ENCODE data around the gene SPINK9.
A peak's percentile ranks its signal among the peaks of the same experiment; 100 is the strongest.

The SPINK9 gene, protein sequence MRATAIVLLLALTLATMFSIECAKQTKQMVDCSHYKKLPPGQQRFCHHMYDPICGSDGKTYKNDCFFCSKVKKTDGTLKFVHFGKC

GRCh38 chr5:148335259-148335658 lies at the start of gene SPINK9:
Gene SPINK9 (plus strand): TSS chr5:148335559. CDS start chr5:148335614, 55 bp downstream.
- no peak for DNase-seq (ENCODE audit: low read depth in 2 of 2)

- DNase-seq (ENCODE audit: low read depth in 2 of 2), result no peak
These were observed 44.8 kb upstream of the SPINK9 start for GRCh38 chr5:148290271-148291195.

DNA sequence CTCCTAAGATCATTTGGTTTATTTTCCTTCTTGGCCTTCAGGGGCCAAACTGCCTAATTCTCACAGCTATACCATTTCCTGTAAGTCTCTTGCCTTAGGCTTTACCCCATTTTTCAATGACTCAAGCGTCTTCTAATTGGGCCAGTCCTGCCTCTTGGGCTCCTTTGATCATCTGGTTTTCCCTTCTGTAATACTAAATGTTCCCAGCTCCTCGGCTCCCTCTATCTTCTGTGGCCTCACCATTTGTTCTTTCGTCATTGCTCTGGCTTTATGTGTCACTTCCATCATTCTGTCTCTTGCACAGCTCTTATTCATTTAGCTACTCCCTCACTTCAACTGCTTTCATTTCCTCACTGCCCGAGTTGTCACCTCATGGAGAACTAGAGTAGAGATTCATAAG lies 37.6 kb upstream of the SPINK9 start:
- no peak for DNase-seq (ENCODE audit: low read depth in 2 of 2)

DNA sequence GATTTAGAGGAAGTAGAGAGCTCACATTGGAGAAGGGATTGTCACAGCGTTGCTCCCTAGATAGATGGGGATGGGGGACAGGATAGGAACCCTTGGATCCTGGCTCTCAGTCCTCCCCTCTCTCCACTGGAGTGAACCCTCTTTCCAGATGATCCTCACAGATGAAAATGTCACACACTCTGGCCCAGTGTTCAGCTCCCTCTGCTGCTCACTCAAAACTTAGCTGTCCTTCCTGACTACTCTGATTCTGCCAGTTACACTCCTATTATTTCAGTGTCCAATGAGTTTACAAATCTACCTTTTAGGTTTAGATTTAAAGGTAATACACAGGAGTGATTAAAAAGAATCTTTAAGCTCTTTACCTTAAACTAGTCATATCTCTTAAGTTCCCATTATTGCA lies 28.9 kb upstream of the SPINK9 start:
- DNase-seq (ENCODE audit: low read depth in 2 of 2), result no peak

DNA sequence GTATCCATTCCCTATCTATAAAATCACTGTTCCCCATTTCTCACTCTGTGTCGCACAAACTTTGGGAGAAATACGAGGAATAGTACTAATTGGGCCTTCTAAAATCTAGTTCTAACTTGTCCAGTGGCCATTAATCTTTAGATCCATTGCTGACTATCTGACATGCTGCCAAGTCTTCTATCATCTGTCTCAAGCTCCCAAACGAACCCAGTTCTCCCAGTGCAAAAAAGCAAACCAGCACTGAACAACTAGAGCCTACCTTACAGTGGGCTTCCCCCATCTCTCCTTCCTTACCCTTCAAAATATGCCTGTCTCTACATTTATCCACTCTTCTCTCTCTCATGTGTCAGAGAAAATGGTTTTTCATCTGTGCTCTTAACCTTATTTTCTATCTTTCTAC lies 26.3 kb upstream of the SPINK9 start:
- no peak for DNase-seq (ENCODE audit: low read depth in 2 of 2)

- DNase-seq (ENCODE audit: low read depth in 2 of 2), result no peak
These were observed 25.6 kb upstream of the SPINK9 start for GRCh38 chr5:148309746-148310145.

DNA sequence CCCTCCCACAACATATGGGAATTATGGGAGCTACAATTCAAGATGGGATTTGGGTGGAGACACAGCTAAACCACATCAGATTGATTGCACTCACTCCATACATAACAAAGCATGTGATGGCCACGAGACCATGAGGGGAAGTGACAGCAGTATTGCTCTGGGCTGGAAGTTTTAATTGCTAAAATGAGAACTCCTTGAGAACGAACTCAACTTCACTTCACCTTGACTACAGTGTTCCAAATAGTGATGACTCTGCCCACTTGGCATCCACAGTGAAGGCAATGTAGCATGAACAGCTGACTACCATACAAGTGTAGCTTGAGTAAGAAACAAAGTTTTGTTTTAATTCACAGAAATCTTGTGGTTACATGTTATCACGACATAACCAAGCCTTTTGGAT lies 23.9 kb upstream of the SPINK9 start:
- DNase-seq (ENCODE audit: low read depth in 2 of 2), result no peak

- DNase-seq (ENCODE audit: low read depth in 2 of 2), result no peak
These were observed 23.2 kb upstream of the SPINK9 start, which contains the start of gene SPINK7 for GRCh38 chr5:148312153-148312552. Gene SPINK7 (plus strand): TSS chr5:148312423. CDS start chr5:148312484, 61 bp downstream.

- DNase-seq (ENCODE audit: low read depth in 2 of 2), result no peak
These were observed 21.2 kb upstream of the SPINK9 start for GRCh38 chr5:148314187-148314586.

DNA sequence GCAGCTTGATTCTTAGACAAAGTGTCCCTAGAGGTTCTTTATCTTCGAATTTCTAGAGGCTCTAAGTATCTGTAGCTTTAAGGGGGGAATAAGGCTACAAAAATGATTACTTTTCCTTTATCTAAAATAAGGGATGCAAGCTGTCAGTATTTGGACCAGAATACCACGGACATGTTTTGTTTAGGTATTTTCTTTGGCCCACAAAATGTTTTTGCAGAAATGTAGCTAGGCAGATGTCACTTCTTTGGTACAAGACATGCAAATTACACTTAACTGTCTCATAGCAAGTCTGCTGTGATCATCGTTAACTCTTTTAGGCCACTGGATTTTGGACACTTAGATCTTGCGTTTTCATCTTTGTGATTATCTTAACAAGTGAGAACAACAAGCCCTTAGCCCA lies 20.6 kb upstream of the SPINK9 start:
- no peak for DNase-seq (ENCODE audit: low read depth in 2 of 2)

DNA sequence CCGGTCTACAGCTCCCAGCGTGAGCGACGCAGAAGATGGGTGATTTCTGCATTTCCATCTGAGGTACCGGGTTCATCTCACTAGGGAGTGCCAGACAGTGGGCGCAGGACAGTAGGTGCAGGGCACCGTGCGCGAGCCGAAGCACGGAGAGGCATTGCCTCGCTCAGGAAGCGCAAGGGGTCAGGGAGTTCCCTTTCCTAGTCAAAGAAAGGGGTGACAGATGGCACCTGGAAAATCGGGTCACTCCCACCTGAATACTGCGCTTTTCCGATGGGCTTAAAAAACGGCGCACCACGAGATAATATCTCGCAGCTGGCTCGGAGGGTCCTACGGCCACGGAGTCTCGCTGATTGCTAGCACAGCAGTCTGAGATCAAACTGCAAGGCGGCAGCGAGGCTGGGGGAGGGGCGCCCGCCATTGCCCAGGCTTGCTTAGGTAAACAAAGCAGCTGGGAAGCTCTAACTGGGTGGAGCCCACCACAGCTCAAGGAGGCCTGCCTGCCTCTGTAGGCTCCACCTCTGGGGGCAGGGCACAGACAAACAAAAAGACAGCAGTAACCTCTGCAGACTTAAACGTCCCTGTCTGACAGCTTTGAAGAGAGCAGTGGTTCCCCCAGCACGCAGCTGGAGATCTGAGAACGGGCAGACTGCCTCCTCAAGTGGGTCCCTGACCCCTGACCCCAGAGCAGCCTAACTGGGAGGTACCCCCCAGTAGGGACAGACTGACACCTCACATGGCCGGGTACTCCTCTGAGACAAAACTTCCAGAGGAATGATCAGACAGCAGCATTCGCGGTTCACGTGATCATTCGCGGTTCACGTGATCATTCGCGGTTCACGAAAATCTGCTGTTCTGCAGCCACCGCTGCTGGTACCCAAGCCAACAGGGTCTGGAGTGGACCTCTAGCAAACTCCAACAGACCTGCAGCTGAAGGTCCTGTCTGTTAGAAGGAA lies 15.1 kb upstream of the SPINK9 start:
- DNase-seq (ENCODE audit: low read depth in 2 of 2), result peak in 1 of 2 donors; percentile 5

- no peak for DNase-seq (ENCODE audit: low read depth in 2 of 2)
These were observed 2.0 kb upstream of the SPINK9 start for GRCh38 chr5:148333262-148333849.

- no peak for DNase-seq (ENCODE audit: low read depth in 2 of 2)
These were observed 1.5 kb downstream of the SPINK9 start for GRCh38 chr5:148336704-148337435.

GRCh38 chr5:148342371-148343045 lies 7.1 kb downstream of the SPINK9 start:
- no peak for DNase-seq (ENCODE audit: low read depth in 2 of 2)

GRCh38 chr5:148343046-148343407 lies 7.7 kb downstream of the SPINK9 start:
- no peak for DNase-seq (ENCODE audit: low read depth in 2 of 2)

DNA sequence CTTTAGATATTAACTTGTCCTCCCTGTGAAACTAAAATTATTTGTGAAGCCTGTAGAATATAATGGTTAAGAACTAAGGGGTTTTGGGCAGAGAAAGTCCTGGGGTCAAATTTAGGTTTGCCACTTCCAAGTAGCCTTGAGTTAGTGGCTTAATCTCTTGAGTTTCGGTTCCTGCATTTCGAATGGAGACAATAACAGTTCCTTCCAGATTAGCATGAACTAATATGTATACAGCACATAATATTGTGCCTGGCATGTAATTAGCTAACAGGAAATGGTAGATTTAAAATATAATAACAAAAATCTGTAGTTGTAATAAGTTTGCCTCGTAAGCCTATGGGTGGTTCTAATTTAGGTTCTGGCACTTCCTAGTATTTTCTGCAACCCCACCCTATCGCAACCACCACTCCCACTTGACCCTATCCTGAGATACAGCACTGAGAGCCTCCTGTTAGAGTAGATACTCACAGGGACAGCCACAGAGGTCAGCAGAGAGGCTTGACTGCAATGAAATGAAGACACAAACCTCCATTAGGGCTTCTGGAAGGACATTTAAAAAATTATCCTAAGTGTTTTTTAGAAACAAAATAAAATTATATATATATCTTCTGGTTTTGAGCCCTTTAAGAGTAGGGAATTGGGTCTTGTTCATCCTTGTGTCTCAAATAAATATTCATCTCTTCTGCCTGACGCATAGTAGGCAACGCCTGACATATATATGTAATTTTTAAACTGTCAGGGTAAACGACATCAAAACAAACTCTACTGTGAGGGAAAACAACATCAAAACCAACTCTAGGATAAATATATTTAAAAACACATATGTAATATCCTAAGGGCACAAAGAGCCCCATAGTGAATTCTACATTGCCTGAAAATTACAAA lies 8.5 kb downstream of the SPINK9 start:
- DNase-seq (ENCODE audit: low read depth in 2 of 2), result no peak

- no peak for DNase-seq (ENCODE audit: low read depth in 2 of 2)
These were observed 12.3 kb downstream of the SPINK9 start for GRCh38 chr5:148347706-148348105.

DNA sequence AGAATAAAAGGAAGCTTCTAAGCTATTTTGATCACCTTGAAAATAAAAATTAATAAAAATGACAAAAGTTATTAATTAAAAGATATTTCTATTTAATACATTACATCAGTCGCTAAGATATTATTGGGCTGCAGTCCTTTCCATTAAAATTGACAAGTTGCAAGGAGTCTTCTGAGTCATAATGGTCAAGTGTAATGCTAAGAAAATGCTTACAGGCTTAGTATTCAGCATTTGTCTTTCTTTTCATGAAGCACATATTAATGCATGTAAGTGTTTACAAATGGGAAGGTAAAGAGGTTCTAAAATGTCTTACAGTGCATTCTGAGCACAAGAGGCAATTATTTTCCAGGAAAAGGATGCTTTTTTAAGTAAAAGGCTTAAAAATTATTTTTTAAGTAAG lies 17.3 kb downstream of the SPINK9 start:
- DNase-seq (ENCODE audit: low read depth in 2 of 2), result no peak

DNA sequence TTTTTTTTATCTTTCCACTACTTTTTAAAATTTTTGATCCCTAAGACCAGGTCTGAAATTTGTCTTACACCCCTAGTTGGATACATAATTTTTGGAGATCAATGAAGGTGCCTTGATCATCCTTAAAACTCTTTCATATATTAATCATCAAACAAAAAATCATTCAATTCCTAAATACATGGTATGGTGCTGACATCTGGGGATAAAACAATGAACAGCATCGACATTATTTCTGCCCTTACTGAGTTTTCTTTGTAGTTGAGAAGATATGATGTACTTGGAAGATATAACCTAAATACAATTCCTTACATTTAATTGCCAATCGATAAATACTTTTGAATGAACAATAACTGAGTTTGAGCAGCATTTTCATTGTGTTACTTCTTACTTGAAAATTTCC lies 18.3 kb downstream of the SPINK9 start:
- DNase-seq (ENCODE audit: low read depth in 2 of 2), result no peak

DNA sequence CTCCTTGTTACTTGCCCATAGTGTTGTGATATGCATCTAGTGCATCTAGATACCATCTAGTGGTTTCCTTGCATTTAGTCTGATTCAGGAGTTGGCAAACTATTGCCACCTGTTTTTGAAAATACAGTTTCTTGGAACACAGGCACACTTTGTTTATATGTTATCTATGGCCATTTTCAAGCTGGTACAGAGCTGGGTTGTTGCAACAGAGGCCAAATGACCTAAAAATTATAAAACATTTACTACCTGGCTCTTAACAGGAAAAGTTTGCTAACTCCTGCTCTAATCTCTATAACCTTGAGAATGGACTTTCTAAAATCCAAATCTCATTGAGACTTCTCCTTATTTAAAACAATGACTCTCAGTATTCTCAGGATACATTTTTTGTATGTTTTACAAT lies 29.0 kb downstream of the SPINK9 start:
- no peak for DNase-seq (ENCODE audit: low read depth in 2 of 2)
